ENCODE data around the gene ZNF438.
A peak's percentile ranks its signal among the peaks of the same experiment; 100 is the strongest.

Gene ZNF438

DNA sequence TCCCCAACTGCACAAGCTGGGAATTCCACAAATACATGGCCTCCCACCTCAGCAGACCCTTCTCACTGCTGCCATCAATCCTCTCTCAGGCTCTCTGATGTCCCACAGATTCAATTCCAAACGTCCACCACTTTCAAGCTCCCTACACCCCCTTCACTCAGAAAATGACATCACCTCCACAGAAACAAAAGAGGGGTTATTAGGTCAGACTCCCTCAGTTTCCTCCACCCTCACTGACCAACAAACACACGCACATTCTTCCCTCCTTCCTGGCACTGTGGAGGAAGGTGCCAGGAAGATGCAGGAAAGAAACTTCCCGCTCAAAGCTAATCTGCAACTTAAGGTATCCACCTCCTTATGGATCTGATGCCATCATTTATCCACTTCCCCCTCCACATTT lies 18.3 kb downstream of the ZNF438 start:
- DNase-seq (ENCODE audit: low read depth): no peak

- no peak for DNase-seq (ENCODE audit: low read depth)
These were observed 20.0 kb downstream of the ZNF438 start for GRCh38 chr10:31011665-31012022.

DNA sequence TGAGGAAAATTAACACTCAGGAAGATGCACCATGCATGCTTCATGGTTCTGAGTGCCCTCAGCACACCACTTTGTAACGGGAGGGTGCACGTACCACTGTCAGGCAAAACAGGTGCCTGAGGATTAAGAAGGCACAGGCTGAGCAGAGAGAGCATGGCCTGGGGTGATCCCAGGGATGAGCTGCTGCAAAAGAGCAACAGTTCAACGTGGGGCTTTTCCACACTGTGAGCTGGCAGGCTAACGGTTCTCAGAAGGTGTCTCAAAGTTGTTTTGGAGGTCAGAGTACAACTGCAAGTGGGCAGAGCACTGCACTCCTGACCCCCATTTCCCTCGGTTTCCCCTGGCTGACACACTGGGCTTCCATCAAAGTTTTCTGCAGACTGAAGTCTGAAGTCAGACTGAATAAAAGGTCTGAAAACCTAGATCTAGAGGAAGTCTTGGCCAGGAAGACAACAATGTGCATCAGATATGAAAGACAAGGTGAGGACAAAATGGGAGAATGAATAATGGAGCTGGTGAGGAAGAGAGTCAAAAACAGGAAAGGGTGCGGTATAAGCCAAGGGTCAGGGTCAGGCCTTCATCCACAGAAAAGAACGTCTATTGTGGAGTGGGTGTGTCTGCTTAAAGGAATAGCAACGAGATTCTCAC lies 20.5 kb downstream of the ZNF438 start:
- DNase-seq (ENCODE audit: low read depth): no peak

- DNase-seq (ENCODE audit: low read depth): no peak
These were observed 21.6 kb downstream of the ZNF438 start for GRCh38 chr10:31010062-31010461.

DNA sequence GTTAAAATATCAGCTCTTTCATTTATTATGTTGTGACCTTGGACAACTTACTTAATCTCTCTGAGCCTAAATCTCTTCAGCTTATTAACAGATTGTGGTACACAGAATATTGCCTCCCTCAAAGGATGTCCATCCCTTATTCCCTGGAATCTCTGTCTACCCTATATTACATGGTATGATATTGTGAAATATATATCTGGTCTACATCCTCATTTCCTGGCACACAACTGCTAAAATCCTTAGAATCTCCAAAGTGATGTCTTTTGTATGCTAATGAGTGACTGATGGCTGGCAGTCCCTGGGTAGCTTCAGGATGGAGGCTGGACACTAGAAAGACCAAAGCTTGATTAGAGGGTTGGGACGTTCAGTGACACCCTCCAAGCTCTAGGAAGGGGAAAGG lies 25.8 kb downstream of the ZNF438 start:
- no peak for DNase-seq (ENCODE audit: low read depth)

- DNase-seq (ENCODE audit: low read depth): peak; percentile 53
These were observed 27.0 kb downstream of the ZNF438 start for GRCh38 chr10:31004611-31005193.

DNA sequence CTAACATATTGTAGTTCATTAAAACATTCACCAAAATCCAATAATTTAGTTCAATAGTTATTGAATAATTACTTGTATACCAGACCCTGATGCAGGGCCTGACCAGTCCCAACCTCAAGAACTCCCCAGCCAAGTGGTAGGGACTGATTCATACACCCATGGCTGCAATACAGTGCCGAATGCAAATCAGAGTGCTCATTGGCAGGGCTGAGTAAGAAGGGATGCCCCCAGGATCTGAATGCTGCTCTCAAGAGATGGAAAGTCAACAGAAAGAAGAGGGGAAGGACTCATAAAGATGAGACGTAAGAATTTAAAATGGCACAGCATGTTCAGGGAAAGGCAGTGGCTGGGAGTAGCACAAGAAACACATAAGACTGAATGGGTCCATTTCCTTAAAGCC lies 29.9 kb downstream of the ZNF438 start:
- DNase-seq (ENCODE audit: low read depth): no peak

DNA sequence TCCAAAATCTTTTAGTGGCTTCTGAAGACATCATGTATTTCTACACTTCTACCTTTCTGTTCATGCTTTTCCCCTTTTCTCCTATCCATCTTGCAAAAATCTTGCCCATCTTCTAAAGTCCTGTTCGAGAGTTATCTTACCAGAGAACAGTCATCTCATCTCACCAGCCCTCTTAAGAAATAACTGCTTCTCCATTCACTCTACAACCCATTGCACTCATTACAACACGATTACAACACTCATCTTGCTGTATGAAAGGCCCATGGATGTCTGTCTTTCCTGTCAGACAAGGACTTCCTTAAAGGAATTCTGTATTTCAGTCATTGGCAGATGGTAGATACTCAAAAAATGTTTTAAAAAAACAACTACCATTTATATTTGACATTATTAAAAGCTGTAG lies 30.8 kb downstream of the ZNF438 start:
- no peak for DNase-seq (ENCODE audit: low read depth)

DNA sequence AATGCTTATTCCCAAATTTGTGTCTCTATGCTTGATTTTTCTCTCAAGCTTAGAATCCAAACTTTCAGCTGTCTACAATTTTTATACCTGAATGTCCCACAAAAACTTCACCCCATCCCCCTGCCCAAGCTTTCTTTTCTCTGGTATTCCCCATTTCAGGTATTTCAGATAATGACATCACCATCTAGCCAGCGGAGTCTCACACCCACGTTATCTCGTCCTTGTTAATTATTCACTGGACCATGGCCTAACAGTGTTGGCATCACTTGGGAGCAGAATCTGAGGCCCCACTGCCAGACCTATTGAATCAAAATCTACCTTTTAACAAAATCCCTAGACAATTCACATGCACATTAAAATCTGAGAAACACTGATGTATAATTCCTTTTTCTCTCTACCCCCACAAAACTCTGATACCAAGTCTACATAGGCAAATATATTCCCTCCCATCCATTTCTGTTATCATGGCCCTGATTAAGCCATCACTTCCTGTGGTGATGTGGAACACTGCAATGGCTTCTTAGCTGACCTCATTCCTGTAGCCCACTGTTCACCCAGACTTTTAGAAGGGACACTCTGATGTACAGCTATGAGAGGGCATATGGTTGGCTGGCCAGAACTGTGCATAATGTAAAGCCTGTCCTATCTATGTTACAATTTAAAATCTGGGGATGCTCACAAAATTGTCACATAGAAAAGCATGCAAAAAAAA lies 31.4 kb downstream of the ZNF438 start:
- DNase-seq (ENCODE audit: low read depth): no peak

DNA sequence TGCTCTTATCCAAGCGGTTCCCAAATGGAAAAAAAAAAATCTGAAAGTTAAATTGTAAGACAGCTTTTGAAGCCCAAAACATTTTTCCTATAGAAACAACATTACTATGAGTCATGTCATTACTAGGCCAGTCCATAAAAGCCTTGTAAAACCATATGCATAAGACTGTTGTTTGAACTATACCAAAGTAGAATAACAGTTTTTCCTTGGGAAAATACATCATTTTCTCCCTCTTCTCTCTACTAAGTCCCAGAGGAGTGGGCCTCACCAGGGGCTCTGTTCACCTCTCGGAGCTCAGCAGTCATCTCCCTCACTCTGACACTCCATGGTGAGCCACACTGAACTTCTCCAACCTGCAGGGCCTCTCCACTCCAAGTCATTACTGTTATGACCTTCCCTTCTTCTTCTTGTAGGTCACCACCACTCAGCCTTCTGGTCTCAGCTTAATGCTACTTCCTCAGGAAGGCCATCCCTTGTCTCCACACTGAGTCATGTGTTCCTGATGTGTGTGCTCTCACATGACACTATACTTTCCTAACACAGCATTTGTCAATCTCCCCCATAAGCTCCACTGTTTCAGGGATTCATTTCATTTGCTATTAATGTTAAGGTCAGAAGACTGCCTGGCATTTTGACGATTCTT lies 32.5 kb downstream of the ZNF438 start:
- no peak for DNase-seq (ENCODE audit: low read depth)

DNA sequence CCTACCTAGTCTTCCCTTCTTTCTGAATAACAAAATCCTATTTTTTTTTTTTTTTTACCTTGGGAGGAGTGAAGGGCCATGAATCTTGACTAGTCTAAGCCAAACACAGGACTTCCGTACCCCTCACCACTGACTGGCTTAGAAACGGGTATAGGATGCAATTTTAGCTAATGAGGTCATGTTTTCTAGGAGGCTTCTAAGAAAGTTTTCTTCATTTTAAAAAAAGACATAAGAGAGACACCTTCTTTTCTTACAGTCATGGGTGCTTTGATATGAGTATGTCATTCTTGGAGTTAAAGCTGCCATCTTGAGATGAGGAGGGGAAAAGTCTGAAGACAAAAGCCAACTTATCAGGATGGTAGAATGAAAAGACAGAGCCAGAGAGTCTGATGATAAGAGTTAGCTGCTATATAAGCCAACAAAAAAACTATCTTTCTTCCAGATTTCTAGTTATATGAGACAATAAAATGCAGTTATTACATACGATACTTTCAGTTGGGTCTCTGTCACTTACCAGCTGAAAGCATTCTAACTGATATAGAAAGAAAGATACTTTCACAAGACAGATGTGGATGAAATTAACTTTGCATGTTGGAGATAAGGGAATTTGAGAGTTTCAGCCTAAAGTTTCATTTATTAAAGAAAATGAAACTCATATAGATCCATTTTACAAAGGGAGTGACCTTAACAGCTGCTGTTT lies 34.0 kb downstream of the ZNF438 start:
- DNase-seq (ENCODE audit: low read depth): no peak

- no peak for DNase-seq (ENCODE audit: low read depth)
These were observed 35.1 kb downstream of the ZNF438 start for GRCh38 chr10:30996481-30997005.

DNA sequence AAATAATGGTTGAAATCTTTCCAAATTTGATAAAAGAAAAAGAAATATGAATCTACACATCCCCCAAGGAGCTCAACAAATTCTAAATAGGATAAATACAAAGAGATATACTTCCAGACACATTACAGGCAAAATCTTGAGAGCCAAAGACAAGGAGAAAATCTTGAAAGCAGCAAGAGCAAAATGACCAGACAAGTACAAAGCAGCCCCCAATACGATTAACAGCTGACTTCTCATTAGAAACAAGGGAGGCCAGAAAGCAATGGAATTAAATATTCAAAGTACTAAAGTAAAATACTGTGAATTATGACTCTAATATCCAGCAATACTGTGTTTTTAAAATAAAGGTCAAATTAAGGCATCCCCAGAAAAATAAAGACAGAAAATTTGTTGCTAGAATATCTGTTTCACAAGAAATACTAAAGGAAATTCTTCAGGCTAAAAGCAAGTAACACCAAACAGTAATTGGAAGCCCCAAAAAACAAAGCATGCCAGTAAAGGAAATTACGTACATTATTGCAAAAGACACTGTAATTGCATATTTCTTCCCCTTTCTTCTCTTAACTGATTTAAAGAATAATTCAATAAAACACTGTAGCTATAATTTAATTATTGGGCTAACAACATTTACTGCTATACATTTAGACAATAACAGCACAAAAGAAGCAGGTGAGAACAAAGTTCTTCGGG lies 36.4 kb downstream of the ZNF438 start:
- DNase-seq (ENCODE audit: low read depth): no peak

DNA sequence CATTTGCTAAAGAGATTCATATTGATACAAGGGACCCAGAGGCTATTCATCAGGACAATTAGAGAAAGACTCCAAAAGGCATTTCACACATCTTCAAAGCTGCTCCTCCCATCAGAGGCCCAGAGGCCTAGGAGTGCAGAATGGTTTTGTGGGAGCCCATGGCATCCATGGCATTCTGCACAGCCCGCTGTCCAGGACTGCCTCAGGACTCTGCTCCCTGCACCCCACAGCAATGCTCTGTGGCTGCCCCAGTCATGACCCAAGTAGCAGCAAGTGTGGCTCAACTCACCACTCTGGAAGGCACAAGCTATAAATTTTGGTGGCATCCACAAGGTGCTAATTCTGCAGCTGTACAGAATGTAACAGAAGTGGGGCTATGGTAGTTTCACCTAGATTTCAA lies 38.5 kb downstream of the ZNF438 start:
- no peak for DNase-seq (ENCODE audit: low read depth)

GRCh38 chr10:30992681-30993080 lies 39.0 kb downstream of the ZNF438 start:
- DNase-seq (ENCODE audit: low read depth): no peak

DNA sequence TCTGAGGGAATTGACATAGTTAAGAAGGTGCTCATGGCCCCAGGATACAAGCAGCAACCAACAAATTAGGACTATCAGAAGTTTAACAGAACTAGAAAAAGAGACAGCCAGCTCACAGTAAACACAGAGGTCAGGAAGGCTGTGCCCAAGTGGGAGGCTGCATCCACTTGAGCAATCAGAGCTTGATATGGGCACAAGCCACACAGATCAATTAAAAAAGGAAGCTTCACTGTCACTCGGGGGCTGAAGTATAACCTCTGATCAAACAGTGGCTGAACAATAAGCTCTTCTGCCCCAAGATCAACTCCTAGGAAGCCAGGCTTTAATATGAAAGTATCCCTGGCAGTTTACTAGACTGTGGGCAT lies 40.0 kb downstream of the ZNF438 start:
- DNase-seq (ENCODE audit: low read depth): no peak

DNA sequence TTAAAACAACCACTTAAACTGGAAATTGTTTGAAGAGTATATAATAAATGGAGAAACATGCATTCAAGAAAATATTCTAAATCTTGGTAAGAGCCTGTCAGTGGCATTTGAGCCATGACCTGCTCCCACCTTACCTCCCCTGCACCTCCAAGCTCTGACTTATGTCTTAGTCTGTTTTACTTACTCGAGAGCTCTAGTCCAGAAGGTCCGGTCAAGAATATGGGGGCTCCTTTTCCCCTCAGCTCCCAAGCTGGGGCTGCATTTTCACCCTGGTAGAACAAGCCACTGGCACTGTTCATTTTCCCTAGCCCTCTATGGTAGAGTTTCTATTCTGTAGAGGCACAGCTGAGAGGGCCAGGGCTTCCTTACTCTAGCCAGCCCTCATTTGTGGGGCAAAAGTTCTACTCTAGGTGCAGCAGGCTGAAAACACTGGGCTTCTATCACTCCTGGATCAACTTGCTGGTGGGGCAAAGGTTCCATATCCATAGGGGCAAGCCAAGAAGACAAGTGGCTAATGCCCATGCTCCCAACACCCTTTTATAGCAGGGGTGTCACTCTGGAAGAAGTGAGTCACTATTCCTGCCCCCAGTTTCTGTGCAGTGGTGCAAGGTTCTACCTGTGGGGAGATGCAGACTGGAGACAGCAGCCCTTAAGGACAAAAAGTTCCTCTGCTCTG lies 40.6 kb downstream of the ZNF438 start:
- no peak for DNase-seq (ENCODE audit: low read depth)

DNA sequence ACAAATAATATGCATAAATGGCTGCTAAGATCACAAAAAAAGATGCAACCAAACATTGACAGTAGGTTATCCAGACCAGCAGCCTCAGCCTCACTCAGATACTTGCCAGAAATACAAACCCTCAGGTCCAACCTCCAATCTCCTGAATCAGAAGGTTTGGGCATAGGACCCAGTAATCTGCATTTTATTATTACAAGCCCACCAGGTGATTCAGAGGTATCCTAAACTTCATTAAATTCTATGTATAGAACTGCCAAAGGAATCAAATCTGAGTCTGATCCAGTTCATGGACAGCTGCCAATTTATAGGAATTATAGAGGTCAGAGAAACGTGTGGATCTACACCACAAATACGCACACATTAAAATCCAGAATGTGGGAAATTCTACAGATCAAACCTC lies 41.3 kb downstream of the ZNF438 start:
- DNase-seq (ENCODE audit: low read depth): no peak

GRCh38 chr10:30988831-30989435 lies 42.7 kb downstream of the ZNF438 start:
- no peak for DNase-seq (ENCODE audit: low read depth)

DNA sequence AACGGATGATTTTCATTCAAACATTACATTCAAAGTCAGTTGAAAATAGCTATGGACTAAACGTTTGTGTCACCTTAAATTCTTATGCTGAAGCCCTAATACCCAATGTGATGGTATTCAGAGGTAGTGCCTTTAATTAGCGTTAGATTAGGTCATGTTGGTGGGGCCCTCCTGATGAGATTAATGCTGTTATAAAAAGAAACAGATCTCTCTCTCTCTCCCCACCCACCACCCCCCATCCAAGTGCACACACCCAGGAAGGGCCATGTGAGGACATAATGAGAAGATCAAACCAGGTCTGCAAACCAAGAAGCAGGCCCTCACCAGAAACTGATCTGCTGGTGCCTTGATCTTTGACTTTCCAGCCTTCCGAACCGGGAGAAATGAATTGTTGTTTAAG lies 44.2 kb downstream of the ZNF438 start:
- DNase-seq (ENCODE audit: low read depth): no peak

- no peak for DNase-seq (ENCODE audit: low read depth)
These were observed 45.6 kb downstream of the ZNF438 start for GRCh38 chr10:30986053-30986555.
